HG02763 (cell line): Measurements from ENCODE around the gene MACROD2.

Source experiments
- ATAC-seq: cut with Tn5 transposase; IDR thresholded peaks from one replicate; pipeline ENCODE4 v1.9.1; 2021; ENCODE audit warnings: mild to moderate bottlenecking, moderate library complexity; ENCODE audit not compliant: unreplicated experiment

Gene MACROD2

GRCh38 chr20:15061955-15062354 lies 1066.6 kb downstream of the MACROD2 start:
- ATAC-seq: no peak

DNA sequence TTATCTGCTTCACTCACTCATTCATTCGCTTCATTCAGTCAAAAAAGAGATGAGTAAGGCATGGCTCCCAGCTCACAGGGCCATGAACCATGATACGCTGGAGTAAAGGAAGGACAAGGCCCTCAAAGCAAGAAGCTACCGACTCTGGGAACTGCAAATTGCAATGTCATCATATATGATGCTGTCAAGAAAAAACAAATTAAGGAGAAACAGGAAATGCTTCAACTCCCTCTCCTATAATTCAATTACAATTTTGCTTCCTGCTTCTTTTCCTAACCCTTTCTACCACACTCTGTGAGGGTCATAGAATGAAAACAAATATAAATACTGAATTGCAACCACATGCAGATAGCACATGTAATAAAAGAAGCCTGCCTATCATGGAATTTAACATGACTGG lies 1067.8 kb downstream of the MACROD2 start:
- ATAC-seq: no peak

DNA sequence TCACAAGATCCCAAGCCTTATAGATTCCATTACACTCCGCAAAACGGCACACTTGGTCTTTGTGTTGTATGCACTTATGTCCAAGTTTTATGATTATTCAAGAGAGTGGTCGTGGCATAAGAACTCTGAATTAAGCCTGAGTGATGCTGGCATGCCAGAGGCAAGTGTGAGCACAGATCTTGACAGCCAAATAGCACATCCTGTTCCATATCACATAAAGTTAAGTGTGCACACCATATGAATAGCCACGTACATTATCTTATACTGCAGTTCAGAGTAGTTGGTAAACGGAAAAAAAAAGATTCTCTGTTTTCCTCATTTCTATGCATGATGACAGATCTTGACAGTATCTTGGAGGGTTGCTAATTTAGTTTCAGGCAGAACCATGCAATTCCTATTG lies 1069.4 kb downstream of the MACROD2 start:
- ATAC-seq: no peak

DNA sequence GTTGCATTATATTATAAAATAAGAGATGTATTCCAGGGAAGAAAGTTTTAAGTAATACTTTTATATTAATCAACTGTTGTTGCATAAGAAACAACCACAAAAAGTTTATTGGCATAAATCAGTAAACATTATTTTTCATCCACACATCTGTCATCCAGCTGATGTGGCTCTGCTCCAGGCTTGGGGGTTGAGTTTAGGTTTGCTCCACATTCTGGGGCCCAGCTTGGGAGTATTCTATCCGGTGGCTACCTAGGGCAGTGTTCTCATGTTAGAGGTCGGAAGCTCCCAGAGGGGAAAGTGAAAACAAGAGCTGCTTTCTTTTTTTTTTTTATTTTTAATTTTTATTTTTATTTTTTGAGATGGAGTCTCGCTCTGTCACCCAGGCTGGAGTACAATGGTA lies 1070.5 kb downstream of the MACROD2 start:
- ATAC-seq: no peak

GRCh38 chr20:15068486-15068885 lies 1073.2 kb downstream of the MACROD2 start:
- no peak for ATAC-seq

DNA sequence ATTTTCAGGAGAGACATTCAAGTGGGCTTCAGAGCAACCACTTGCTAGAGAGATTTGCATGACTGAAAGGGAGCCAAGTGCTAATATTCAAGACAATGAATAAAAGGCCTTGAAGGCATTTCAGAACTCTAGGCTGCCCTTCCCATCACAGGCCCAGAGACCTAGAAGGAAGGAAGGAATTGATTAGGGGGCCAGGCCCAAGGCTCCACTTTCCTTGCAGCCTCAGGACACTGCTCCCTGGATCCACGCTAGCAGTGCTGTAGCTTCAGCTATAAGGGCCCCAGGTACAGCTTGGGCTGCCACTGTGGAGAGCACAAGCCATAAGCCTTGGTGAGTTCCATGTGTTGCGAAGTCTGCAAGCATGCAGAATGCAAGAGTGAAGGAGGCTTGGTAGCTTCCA lies 1074.0 kb downstream of the MACROD2 start:
- ATAC-seq: no peak

GRCh38 chr20:15071085-15071808 lies 1075.9 kb downstream of the MACROD2 start:
- no peak for ATAC-seq

DNA sequence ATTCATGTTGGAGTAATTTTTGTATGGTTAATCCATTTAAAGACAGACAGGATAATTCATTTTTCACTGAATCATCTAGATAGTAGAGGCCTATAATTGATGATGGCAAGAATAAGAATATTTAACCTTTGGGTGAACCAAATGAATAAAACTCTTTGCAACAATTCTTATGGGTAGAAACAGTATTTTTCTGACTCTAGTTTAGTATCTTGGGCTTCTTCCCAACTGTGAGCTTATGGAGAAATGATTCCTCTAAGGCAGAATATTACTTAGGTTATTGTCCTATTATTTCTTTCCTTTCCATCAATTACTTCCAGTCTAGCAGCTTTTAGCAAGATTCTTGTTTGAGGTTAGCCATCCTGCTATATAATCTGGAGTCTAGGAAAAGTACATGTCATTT lies 1077.0 kb downstream of the MACROD2 start:
- ATAC-seq: no peak

DNA sequence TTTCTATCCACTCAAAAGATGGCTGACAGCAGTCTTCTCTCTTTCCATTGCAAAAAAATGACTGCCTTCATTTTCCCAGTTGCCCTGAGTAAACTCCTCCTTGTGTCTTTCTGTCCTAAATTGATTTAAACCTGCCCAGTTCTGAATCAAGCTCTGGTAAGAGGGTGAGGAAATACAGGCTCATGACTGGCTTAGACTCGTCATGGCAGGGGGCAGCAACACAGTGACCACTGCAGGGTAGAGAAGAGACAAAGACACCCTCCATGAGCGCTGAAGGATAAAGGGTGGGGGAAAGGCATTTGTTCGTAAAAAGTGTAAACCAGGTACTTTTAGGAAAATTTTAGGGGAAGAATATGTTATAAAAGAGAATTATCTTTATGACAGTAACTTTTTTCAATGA lies 1080.3 kb downstream of the MACROD2 start:
- ATAC-seq: no peak

GRCh38 chr20:15076785-15077184 lies 1081.5 kb downstream of the MACROD2 start:
- no peak for ATAC-seq

DNA sequence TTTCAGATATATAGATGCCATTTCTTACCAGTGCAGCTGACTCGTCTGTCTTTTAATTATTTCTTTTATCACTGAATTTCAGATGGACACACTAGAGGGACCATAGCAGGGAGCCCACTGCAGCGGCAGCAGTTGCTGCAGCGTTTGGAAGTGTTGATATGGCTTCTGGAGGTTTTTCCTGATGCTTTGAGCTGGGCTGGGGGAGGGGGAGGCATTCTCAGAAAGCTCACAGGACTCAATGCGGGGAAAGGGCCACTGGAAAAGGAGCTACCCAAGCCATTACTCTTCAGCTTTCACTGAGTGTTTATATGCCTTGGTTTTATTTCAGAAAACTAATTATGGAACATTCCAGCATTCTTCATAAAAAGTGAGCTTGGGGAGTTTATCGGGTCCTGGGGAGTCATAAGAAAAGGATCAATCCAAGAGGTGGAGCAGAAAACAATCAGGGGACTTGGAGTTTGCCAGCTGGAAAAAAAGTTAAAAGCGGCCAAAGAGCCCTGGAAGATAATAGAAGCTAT lies 1082.5 kb downstream of the MACROD2 start:
- no peak for ATAC-seq

GRCh38 chr20:15079594-15080340 lies 1084.5 kb downstream of the MACROD2 start:
- ATAC-seq: no peak

DNA sequence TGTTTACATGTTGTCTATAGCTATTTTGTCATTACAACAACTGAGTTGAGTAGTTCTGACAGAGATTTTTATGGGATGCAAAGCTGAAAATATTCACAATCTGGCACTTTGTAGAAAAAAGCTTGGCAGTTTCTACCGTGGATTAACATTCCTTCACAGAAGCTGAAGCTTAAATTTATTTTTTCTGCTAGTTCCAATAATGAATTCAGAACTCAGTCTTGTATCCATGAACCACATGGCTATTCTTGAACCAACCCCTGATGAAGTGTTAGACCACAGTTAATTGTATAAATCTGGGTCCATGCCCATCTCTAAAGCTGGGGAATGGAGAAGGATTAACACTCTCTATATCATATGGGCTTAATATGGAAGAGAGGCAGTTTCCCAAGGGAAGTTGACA lies 1085.9 kb downstream of the MACROD2 start:
- no peak for ATAC-seq

DNA sequence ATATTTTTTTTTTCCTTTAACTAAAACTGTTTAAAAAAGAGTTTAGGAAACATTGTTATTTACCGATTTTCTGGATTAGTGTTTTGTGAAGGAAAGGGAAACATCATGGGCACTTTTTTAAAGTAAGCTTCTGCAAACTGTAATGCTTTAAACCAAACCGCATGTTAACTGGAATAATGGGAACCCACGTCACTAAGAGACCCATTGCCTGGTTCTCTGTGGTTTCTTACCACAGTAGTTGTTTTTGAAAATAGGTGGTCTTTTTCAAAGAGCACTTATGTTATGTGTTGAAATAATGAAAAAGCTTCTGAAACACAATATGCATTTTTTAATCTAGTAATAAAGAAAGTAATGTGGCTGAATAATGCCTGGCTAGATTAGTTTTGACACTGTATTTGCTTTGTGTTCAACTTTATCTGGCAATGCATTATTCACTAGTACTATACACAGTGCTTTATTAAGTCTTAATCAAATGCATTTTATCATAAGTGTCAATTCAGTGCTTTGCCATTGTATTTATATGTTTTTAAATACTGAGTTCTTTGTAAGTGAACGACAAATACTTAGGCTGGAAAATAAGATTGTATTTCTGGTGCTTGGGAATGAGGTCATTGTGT lies 1096.2 kb downstream of the MACROD2 start:
- no peak for ATAC-seq

- ATAC-seq: no peak
Measured at GRCh38 chr20:15098351-15098750, 1103.0 kb downstream of the MACROD2 start.

DNA sequence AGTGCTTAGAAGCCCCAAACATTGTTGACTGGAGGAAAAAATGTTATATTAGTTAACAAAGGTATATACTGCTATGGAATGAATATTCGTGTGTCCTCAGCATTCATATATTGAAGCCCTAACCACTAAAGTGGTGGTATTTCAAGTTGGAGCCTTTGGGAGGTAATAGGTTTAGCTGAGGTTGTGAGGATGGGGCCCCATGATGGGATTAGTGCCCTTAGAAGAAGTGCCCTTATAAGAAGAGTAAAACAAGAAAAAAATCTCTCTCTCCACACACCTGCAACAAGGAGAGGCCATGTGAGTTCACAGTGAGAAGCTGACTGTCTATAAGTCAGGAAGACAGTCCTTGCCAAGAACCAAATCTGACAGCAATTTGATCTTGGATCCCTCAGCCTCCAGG lies 1103.8 kb downstream of the MACROD2 start:
- no peak for ATAC-seq

GRCh38 chr20:15100506-15101160 lies 1105.3 kb downstream of the MACROD2 start:
- ATAC-seq: no peak

- ATAC-seq: no peak
Measured at GRCh38 chr20:15107931-15108330, 1112.6 kb downstream of the MACROD2 start.

DNA sequence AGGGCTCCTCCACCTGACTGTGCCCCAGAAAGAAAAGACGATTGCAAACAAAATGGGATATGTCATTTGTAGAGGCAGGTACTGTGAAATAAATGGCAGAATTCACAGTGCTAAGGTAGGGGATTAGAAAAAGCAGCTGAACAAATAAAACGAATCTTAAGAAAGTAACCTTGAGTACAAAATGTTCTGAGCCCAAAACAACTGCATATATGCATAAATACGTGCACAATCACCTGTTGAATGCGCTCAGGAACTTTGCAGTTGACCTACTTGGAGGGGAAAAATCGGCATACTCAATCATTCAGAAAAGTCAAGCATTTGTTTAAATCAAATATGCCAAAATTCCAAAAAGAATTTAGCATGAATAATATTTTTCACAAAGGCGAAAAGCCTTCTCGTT lies 1114.2 kb downstream of the MACROD2 start:
- no peak for ATAC-seq

GRCh38 chr20:15111654-15112053 lies 1116.3 kb downstream of the MACROD2 start:
- ATAC-seq: no peak

- ATAC-seq: no peak
Measured at GRCh38 chr20:15113144-15113773, 1117.9 kb downstream of the MACROD2 start.
